AG04450 (cell line): Measurements from ENCODE around the gene CHM. TPM values are rescaled to one million over a fixed set of nuclear protein-coding genes. Genes with fewer than 3 reads are reported as not detected.

Experiments used
- CTCF ChIA-PET: fragments of 300-600, 350-600 bp; formaldehyde crosslinking; extraction: SDS; loops from one replicate; lab custom pipeline; 2022; ENCODE audit warnings: antibody characterized with exemption, inconsistent platforms; lab: Charles Lee
- POLR2A ChIA-PET: fragments of 350-600 bp; formaldehyde crosslinking; extraction: SDS; loops from one replicate; lab custom pipeline; 2021; ENCODE audit warnings: antibody characterized with exemption, inconsistent platforms; lab: Yijun Ruan, JAX
- DNase-seq: peaks from one replicate; pipeline ENCODE4 v3.0.0-alpha.2; 2011; ENCODE audit warnings: low read depth, low spot score
- H3K27ac ChIP-seq: one replicate; pipeline ENCODE4 v1.5.1; 2012; ENCODE audit warnings: low read depth, low read length, control low read depth
- H3K27me3 ChIP-seq: one replicate; pipeline ENCODE4 v1.6.0; 2012; ENCODE audit warnings: low read length; ENCODE audit not compliant: control insufficient read depth, insufficient read depth
- H3K4me3 ChIP-seq: 2 replicates; pipeline ENCODE4 v1.5.1; 2011; ENCODE audit warnings: mild to moderate bottlenecking, low read depth, low read length, control low read depth
- H3K9me3 ChIP-seq: 2 replicates; pipeline ENCODE4 v1.5.1; 2012; ENCODE audit warnings: low read length; ENCODE audit not compliant: control insufficient read depth, insufficient read depth
- CTCF ChIP-seq: IDR thresholded peaks from 2 replicates; pipeline ENCODE4 v1.5.1; 2011; ENCODE audit warnings: low read depth, low read length, control low read depth, inconsistent platforms
- polyA minus RNA-seq: library from RNA; depleted of rRNA, polyadenylated mRNA; stranded (reverse); fragments of >200 nt; gene quantifications from 2 replicates; pipeline ENCODE4 v1.2.3, GENCODE V29; 2011; rRNA and poly(A)+ RNA removed
- polyA plus RNA-seq: library from polyadenylated mRNA; depleted of rRNA; stranded (reverse); fragments of >200 nt; gene quantifications from 2 replicates; pipeline ENCODE4 v1.2.3, GENCODE V29; 2011; rRNA removed

CHM gene
- polyA plus RNA-seq: 14.7 and 20.6 TPM in 2 replicates
- 10.7 and 18.2 TPM in 2 replicates for polyA minus RNA-seq

GRCh38 chrX:86047174-86047935 lies at the start of gene CHM:
TSS of gene CHM (minus strand) at chrX:86047558. CDS start at chrX:86047532, 26 bp downstream.
- TF ChIP-seq CTCF: no peak
- DNase-seq: peak; percentile 45
- no peaks in the 10 kb centered on the region for H3K27me3 ChIP-seq
- peak within 1 kb of the TSS; percentile 91 for H3K27ac ChIP-seq
- ChIA-PET POLR2A (no interaction called here), CTCF (no interaction called here)
- H3K9me3 ChIP-seq: no peaks in the 10 kb centered on the region
- H3K4me3 ChIP-seq: peak within 1 kb of the TSS; percentile 75

- TF ChIP-seq CTCF: no peak
- Histone ChIP-seq H3K9me3 (no peaks in the 10 kb centered on the region), H3K27me3 (no peaks in the 10 kb centered on the region), H3K4me3 (no peak overlapping the region), H3K27ac (no peak overlapping the region)
- DNase-seq: no peak
- POLR2A ChIA-PET: no interaction called here
- CTCF ChIA-PET: no interaction called here
These were observed 31.3 kb upstream of the CHM start for GRCh38 chrX:86078650-86079049.

- no peak for DNase-seq
- POLR2A ChIA-PET: no interaction called here
These were observed 19.6 kb upstream of the CHM start for GRCh38 chrX:86066998-86067397.

GRCh38 chrX:86061407-86061806 lies 14.0 kb upstream of the CHM start:
- no peak for TF ChIP-seq CTCF
- no peak overlapping the region for H3K4me3 ChIP-seq
- no peaks in the 10 kb centered on the region for H3K27me3 ChIP-seq
- no peak for DNase-seq
- POLR2A ChIA-PET: no interaction called here
- no peak overlapping the region for H3K27ac ChIP-seq
- CTCF ChIA-PET: no interaction called here
- H3K9me3 ChIP-seq: no peaks in the 10 kb centered on the region

More at GRCh38 chrX:86066998-86067397, 19.6 kb upstream of the CHM start:
- CTCF ChIA-PET: no interaction called here
- Histone ChIP-seq H3K27ac (no peak overlapping the region), H3K9me3 (no peaks in the 10 kb centered on the region), H3K4me3 (no peak overlapping the region), H3K27me3 (no peaks in the 10 kb centered on the region)
- no peak for TF ChIP-seq CTCF

GRCh38 chrX:86051741-86052140 lies 4.4 kb upstream of the CHM start:
- DNase-seq: no peak
- ChIA-PET POLR2A (no interaction called here), CTCF (no interaction called here)
- Histone ChIP-seq H3K4me3 (no peak overlapping the region), H3K9me3 (no peaks in the 10 kb centered on the region), H3K27ac (no peak overlapping the region), H3K27me3 (no peaks in the 10 kb centered on the region)
- no peak for TF ChIP-seq CTCF
